Prostate gland (tissue), 2 donors: Measurements from ENCODE around the gene PRKAA1.

Source experiments
- POLR2A ChIP-seq: fragments of 450-650 bp; IDR thresholded peaks from one replicate; pipeline ENCODE4 v1.6.1; 2016; ENCODE audit warnings: antibody characterized with exemption, mild to moderate bottlenecking
- POLR2AphosphoS5 ChIP-seq: sonication (generic); formaldehyde crosslinking; IDR thresholded peaks from one replicate; pipeline ENCODE4 v1.6.1; 2017; ENCODE audit warnings: antibody characterized with exemption
- TF ChIP-seq, protein P1 (sequence below), 4 experiments: fragments of 200-600 bp in 2 of 4; fragments of 450-650 bp in 2 of 4; sonication (generic) in 2 of 4; IDR thresholded peaks; 1 replicate in 3 of 4; 2 replicates in 1 of 4; pipeline ENCODE4 v1.5.1; 2016 to 2019; ENCODE audit warnings: antibody characterized with exemption in 4 of 4, mild to moderate bottlenecking in 2 of 4, moderate library complexity in 2 of 4

DNA sequence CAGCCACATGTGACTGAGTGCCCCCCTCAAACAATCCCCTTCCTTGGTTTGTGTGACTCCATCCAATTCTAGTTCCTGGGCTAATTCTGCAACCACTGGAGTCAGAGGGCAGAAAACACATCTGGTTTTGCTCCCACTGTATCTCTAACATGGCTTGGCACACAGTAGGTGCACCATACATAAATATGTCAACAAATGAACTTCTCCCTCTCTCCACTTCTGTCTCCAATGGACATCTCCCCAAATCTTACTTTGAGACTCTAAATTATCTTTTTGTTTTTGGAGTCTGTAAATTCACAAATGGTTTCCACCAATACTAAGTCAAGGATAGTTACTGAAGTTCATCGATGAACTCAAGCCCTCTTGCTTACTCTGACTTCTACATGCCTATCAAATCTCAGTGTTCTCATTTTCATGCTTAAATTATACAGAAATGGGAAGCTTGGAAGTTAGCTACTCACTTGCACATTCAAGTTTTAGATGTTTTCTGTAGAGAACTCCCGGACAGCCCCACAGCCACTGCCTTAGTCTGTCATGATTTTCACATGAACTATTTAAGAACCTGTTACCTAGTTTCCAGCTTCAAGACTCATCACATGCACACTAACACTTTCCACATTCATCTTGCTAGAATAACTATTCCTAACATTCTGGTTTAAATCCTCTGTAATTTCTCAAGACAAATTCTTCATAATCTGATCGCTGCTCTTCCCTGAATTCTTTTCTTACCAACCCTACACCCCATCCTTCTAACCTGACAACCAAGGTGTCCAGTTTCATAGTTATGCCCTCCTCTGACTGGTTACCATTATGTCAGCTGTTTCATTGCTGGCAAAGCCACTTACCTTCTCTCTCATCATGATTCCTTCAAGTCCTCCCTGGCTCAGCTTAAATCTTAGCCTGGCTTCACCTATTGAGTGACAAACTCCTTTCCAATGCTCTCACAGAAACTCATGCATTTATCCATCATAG is 30.8 kb upstream of the PRKAA1 start:
- TF ChIP-seq POLR2A (no peak), POLR2AphosphoS5 (no peak)
- TF ChIP-seq, protein P1, sequence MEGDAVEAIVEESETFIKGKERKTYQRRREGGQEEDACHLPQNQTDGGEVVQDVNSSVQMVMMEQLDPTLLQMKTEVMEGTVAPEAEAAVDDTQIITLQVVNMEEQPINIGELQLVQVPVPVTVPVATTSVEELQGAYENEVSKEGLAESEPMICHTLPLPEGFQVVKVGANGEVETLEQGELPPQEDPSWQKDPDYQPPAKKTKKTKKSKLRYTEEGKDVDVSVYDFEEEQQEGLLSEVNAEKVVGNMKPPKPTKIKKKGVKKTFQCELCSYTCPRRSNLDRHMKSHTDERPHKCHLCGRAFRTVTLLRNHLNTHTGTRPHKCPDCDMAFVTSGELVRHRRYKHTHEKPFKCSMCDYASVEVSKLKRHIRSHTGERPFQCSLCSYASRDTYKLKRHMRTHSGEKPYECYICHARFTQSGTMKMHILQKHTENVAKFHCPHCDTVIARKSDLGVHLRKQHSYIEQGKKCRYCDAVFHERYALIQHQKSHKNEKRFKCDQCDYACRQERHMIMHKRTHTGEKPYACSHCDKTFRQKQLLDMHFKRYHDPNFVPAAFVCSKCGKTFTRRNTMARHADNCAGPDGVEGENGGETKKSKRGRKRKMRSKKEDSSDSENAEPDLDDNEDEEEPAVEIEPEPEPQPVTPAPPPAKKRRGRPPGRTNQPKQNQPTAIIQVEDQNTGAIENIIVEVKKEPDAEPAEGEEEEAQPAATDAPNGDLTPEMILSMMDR (IDR thresholded peaks at IDR 0.05): no peak
